MCF 10A (cell line): ENCODE measurements around the gene EIF4ENIF1. TPM values are rescaled to one million over a fixed set of nuclear protein-coding genes. Genes with fewer than 3 reads are reported as not detected.
"Not testable (repeated sequence)": the region's sequence is repeated elsewhere in the genome, so short reads cannot be mapped to it uniquely, and the experiment has no call there.

Experiments
- BruUV-seq: library from RNA; stranded (reverse); fragments of 400-500 nt; replicated peaks from 2 replicates; lab custom pipeline; 2021; lab: Mats Ljungman, UMichigan
- CTCF ChIA-PET: fragments of 300-600 bp; sonication (Branson Sonifier 250); formaldehyde crosslinking; extraction: SDS; loops from one replicate; lab custom pipeline; 2021; ENCODE audit warnings: antibody characterized with exemption, inconsistent platforms; lab: Yijun Ruan, JAX
- POLR2A ChIA-PET: fragments of 300-600, 350-650 bp; sonication (Branson Sonifier 250); formaldehyde crosslinking; extraction: SDS; loops from one replicate; lab custom pipeline; 2020; ENCODE audit warnings: antibody characterized with exemption, inconsistent platforms; lab: Yijun Ruan, JAX
- DNase-seq: peaks from one replicate; pipeline ENCODE4 v3.0.0-alpha.2; 2018; ENCODE audit not compliant: unreplicated experiment
- H3K27ac Mint-ChIP-seq: one replicate; pipeline ENCODE4 v1.8.0; 2022; ENCODE audit warnings: mild to moderate bottlenecking, low read depth, mixed read lengths; ENCODE audit not compliant: unreplicated experiment
- H3K27me3 Mint-ChIP-seq: one replicate; pipeline ENCODE4 v1.8.0; 2022; ENCODE audit warnings: mixed read lengths; ENCODE audit not compliant: insufficient read depth, unreplicated experiment
- H3K36me3 Mint-ChIP-seq: one replicate; pipeline ENCODE4 v1.8.0; 2022; ENCODE audit warnings: mild to moderate bottlenecking, moderate library complexity, mixed read lengths; ENCODE audit not compliant: insufficient read depth, unreplicated experiment
- H3K4me1 Mint-ChIP-seq: one replicate; pipeline ENCODE4 v1.8.0; 2022; ENCODE audit warnings: mixed read lengths; ENCODE audit not compliant: insufficient read depth, unreplicated experiment
- H3K4me3 Mint-ChIP-seq: one replicate; pipeline ENCODE4 v1.8.0; 2022; ENCODE audit warnings: mild to moderate bottlenecking, moderate library complexity, mixed read lengths; ENCODE audit not compliant: unreplicated experiment
- H3K9me3 Mint-ChIP-seq: one replicate; pipeline ENCODE4 v1.8.0; 2022; ENCODE audit warnings: mixed read lengths; ENCODE audit not compliant: unreplicated experiment
- CTCF ChIP-seq: fragments of 200-600 bp; IDR thresholded peaks from one replicate; pipeline ENCODE4 v1.8.0; 2022; ENCODE audit warnings: antibody characterized with exemption, mild to moderate bottlenecking; ENCODE audit not compliant: unreplicated experiment
- intact Hi-C: fragments of 100-400 bp; cut with micrococcal nuclease; formaldehyde crosslinking; loops from 2 replicates; pipeline ENCODE4 v1.14.1; 2022
- total RNA-seq: library from RNA; stranded (reverse); gene quantifications from 2 replicates; pipeline ENCODE4 v1.2.3, GENCODE V29; 2022

Gene EIF4ENIF1
- total RNA-seq, 1 experiment from 2014 or later = 25.6 TPM

DNA sequence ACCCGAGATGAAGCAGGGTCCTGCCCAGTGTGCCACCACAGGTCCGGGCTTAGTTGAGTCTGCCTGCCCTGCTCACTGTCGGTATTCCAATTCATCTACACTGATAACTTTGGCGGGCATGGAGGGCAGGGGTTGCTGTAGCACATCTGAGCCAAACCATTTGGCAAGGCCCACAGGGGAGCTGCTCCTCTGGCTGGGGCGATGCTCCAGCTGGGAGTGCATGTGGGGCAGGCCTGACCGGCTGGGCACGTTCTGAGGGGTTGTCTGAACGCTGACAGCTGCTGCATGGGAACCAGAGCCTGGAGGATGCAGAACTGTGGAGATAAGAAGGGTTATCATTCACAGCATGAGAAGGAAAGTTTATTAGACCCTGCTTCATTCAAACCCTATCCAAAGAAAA, 49.8 kb downstream of the EIF4ENIF1 start:
- H3K9me3 Mint-ChIP-seq = no peaks in the 10 kb centered on the region
- peaks cover 86% of the 10 kb centered on the region for H3K36me3 Mint-ChIP-seq
- no peak for DNase-seq
- POLR2A ChIA-PET = interaction anchor here (0.9 to 1.4 kb wide), 2 partner anchors 9 to 17 kb away, joined by 3 read pairs; no protein-coding TSS in a partner anchor
- no TSS peak for BruUV-seq
- no peaks in the 10 kb centered on the region for H3K4me1 Mint-ChIP-seq
- no peak overlapping the region for H3K27ac Mint-ChIP-seq
- H3K27me3 Mint-ChIP-seq = no peaks in the 10 kb centered on the region
- CTCF ChIA-PET = no interaction called here
- intact Hi-C loops = no loop called here
- TF ChIP-seq CTCF = no peak
- H3K4me3 Mint-ChIP-seq = no peak overlapping the region

DNA sequence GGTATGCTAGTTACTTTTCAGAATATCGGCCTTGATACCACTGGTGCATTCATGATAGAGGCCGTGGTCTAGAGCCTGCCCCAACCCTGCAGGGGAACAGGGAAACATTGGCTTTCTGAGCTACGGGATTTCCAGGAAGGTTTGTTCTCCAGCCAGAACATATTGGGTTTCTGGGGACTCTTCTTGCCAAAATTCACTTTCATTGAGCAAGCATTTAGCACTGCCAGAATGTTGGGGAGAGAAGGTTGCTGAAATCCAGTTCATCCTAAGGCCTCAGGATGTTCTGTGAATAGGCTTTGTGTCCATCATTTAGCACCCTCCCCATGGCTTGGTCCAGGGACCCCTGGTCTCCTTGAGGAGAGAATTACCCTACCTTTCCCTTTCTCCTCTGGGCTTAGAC, 53.5 kb downstream of the EIF4ENIF1 start:
- POLR2A ChIA-PET = interaction anchor here (1.1 kb wide), 1 partner anchor 195 kb away, joined by 4 read pairs; no protein-coding TSS in a partner anchor
- no peaks in the 10 kb centered on the region for H3K27me3 Mint-ChIP-seq
- H3K4me1 Mint-ChIP-seq = no peaks in the 10 kb centered on the region
- no peak for DNase-seq
- BruUV-seq = no TSS peak
- CTCF ChIA-PET = interaction anchor here (1.9 kb wide), 1 partner anchor 15 kb away, joined by 17 read pairs; no protein-coding TSS in a partner anchor
- no peak overlapping the region for H3K27ac Mint-ChIP-seq
- no peak for TF ChIP-seq CTCF
- H3K9me3 Mint-ChIP-seq = no peaks in the 10 kb centered on the region
- intact Hi-C loops = no loop called here
- peaks cover 87% of the 10 kb centered on the region for H3K36me3 Mint-ChIP-seq
- no peak overlapping the region for H3K4me3 Mint-ChIP-seq

GRCh38 chr22:31431950-31432349, 57.7 kb downstream of the EIF4ENIF1 start:
- no peak for DNase-seq
- CTCF ChIA-PET = interaction anchor here (0.8 to 1.2 kb wide), 2 partner anchors 10 to 20 kb away, joined by 3 to 5 read pairs; no protein-coding TSS in a partner anchor
- Mint-ChIP-seq H3K4me3 (no peak overlapping the region), H3K4me1 (no peaks in the 10 kb centered on the region), H3K36me3 (peaks cover 94% of the 10 kb centered on the region), H3K9me3 (no peaks in the 10 kb centered on the region), H3K27me3 (no peaks in the 10 kb centered on the region), H3K27ac (no peak overlapping the region)
- TF ChIP-seq CTCF = no peak
- intact Hi-C loops = no loop called here
- POLR2A ChIA-PET = interaction anchor here (0.5 to 0.9 kb wide), 2 partner anchors 20 to 78 kb away, joined by 3 read pairs; no protein-coding TSS in a partner anchor
- BruUV-seq = no TSS peak

GRCh38 chr22:31425331-31426050, 64.2 kb downstream of the EIF4ENIF1 start:
- intact Hi-C loops = no loop called here
- H3K9me3 Mint-ChIP-seq = no peaks in the 10 kb centered on the region
- CTCF ChIA-PET = no interaction called here
- no peak for DNase-seq
- H3K4me1 Mint-ChIP-seq = no peaks in the 10 kb centered on the region
- peak overlapping the region; percentile 19 for H3K27ac Mint-ChIP-seq
- BruUV-seq = no TSS peak
- POLR2A ChIA-PET = no interaction called here
- peaks cover 100% of the 10 kb centered on the region for H3K36me3 Mint-ChIP-seq
- H3K27me3 Mint-ChIP-seq = no peaks in the 10 kb centered on the region
- TF ChIP-seq CTCF = no peak
- no peak overlapping the region for H3K4me3 Mint-ChIP-seq

GRCh38 chr22:31402350-31402749, 87.3 kb downstream of the EIF4ENIF1 start:
- BruUV-seq, H3K9me3 Mint-ChIP-seq: not testable (repeated sequence)
- H3K36me3 Mint-ChIP-seq = peaks cover 72% of the 10 kb centered on the region

More at GRCh38 chr22:31402350-31402749, 87.3 kb downstream of the EIF4ENIF1 start:
- intact Hi-C loops, H3K27me3 Mint-ChIP-seq, H3K4me1 Mint-ChIP-seq, H3K4me3 Mint-ChIP-seq, DNase-seq, H3K27ac Mint-ChIP-seq, CTCF ChIA-PET: not testable (repeated sequence)
- POLR2A ChIA-PET = interaction anchor here (0.8 to 2.1 kb wide), 3 partner anchors 25 to 112 kb away, joined by 3 to 6 read pairs (median 5); partner anchors contain the start of gene PATZ1
